Activated naive CD8-positive, alpha-beta T cell treated with anti-CD3 and anti-CD28 coated beads, Interleukin-2, amount 10 ng/mL, durations not matched to agents 7 days and 5 days (primary cell): Measurements from ENCODE around the gene ZNF180. TPM values are rescaled to one million over a fixed set of nuclear protein-coding genes. Genes with fewer than 3 reads are reported as not detected.
"Not testable (repeated sequence)": the region's sequence is repeated elsewhere in the genome, so short reads cannot be mapped to it uniquely, and the experiment has no call there.

Source experiments
- ATAC-seq: fragments of 150-1000 bp; cut with Tn5 transposase; one replicate; pipeline ENCODE4 v1.10.0; 2021; ENCODE audit warnings: low read depth, moderate library complexity
- POLR2A ChIA-PET: fragments of 350-600 bp; sonication (Branson Sonifier 250); formaldehyde crosslinking; loops from one replicate; lab custom pipeline; 2021; ENCODE audit warnings: antibody characterized with exemption; lab: Charles Lee
- DNase-seq: peaks from one replicate; pipeline ENCODE4 v3.0.0; 2021
- H3K27ac Mint-ChIP-seq: one replicate; pipeline ENCODE4 v1.8.0; 2022; ENCODE audit warnings: mild to moderate bottlenecking, mixed read lengths
- H3K27me3 Mint-ChIP-seq: one replicate; pipeline ENCODE4 v1.8.0; 2022; ENCODE audit warnings: mild to moderate bottlenecking, moderate library complexity, mixed read lengths
- H3K36me3 Mint-ChIP-seq: one replicate; pipeline ENCODE4 v1.8.0; 2021; ENCODE audit warnings: mild to moderate bottlenecking, mixed read lengths
- H3K4me1 Mint-ChIP-seq: one replicate; pipeline ENCODE4 v1.8.0; 2021; ENCODE audit warnings: mixed read lengths
- H3K4me3 Mint-ChIP-seq: one replicate; pipeline ENCODE4 v1.8.0; 2022; ENCODE audit warnings: mild to moderate bottlenecking, moderate library complexity, mixed read lengths
- H3K9me3 Mint-ChIP-seq: one replicate; pipeline ENCODE4 v1.8.0; 2021; ENCODE audit warnings: mixed read lengths
- total RNA-seq, 2 experiments: library from RNA; stranded (reverse); gene quantifications; one replicate each; pipeline ENCODE4 v1.2.3, GENCODE V29; 2021

The ZNF180 gene
- total RNA-seq, 2 experiments from 2014 or later: 15.4 to 16.4 TPM

GRCh38 chr19:44462600-44463286, 37.6 kb downstream of the ZNF180 start:
- H3K27ac Mint-ChIP-seq, DNase-seq, H3K27me3 Mint-ChIP-seq, ATAC-seq, H3K4me1 Mint-ChIP-seq, POLR2A ChIA-PET, H3K36me3 Mint-ChIP-seq, H3K4me3 Mint-ChIP-seq: not testable (repeated sequence)
- peaks cover 43% of the 10 kb centered on the region for H3K9me3 Mint-ChIP-seq

GRCh38 chr19:44456016-44456415, 44.3 kb downstream of the ZNF180 start:
- POLR2A ChIA-PET, H3K36me3 Mint-ChIP-seq, H3K4me3 Mint-ChIP-seq, H3K4me1 Mint-ChIP-seq, H3K27me3 Mint-ChIP-seq, H3K27ac Mint-ChIP-seq, DNase-seq, ATAC-seq: not testable (repeated sequence)
- peaks cover 37% of the 10 kb centered on the region for H3K9me3 Mint-ChIP-seq

DNA sequence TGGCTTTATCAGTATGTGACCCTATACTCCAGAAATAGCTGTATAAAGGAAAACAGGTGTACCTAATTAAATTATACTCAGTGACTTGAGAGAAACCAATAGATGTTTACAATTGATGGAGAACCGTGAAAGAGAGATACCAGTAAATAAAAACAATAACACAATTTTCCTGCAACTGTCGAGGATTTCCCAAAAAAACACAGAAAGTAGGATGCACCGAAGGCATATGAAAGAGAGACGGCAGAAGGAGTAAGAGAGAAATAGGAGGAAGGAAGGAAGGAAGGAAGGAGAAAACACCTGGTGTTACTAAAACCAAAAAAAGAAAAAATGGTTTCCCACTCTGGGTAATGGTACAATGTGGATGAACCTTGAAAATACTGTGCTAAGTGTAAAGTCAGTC, 45.2 kb downstream of the ZNF180 start:
- POLR2A ChIA-PET: no interaction called here
- DNase-seq (no peak), ATAC-seq (no peak)
- Mint-ChIP-seq H3K4me1 (no peaks in the 10 kb centered on the region), H3K4me3 (no peak overlapping the region), H3K27ac (no peak overlapping the region), H3K9me3 (peaks cover 39% of the 10 kb centered on the region), H3K27me3 (no peaks in the 10 kb centered on the region), H3K36me3 (peaks cover 2% of the 10 kb centered on the region)

- Mint-ChIP-seq H3K9me3 (peaks cover 40% of the 10 kb centered on the region), H3K27ac (no peak overlapping the region), H3K4me3 (no peak overlapping the region), H3K4me1 (peaks cover 7% of the 10 kb centered on the region), H3K36me3 (peaks cover 14% of the 10 kb centered on the region), H3K27me3 (no peaks in the 10 kb centered on the region)
- ATAC-seq (no peak), DNase-seq (no peak)
- POLR2A ChIA-PET: no interaction called here
These were observed 48.0 kb downstream of the ZNF180 start for GRCh38 chr19:44452367-44452766.

DNA sequence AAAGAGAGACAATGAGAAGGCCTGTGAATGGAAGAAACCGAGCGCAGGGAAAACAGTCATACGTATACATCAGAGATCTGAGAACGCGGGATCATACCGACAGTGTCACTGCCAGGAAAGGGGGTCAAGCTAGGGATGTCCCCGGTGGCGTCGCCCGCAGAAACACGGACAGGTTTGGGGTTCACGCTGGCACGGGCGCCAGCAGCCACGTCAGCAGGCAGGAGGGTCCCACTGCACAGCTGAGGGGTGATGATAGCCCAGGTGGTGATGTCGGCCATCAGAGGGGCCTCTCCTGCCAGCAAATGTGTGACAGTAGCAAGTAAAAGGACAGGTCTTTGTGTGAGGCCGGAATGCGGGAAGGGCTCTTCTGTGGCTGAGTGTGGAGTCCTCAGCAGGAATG, 48.6 kb downstream of the ZNF180 start:
- ATAC-seq (no peak), DNase-seq (no peak)
- Mint-ChIP-seq H3K4me1 (peaks cover 7% of the 10 kb centered on the region), H3K36me3 (peaks cover 17% of the 10 kb centered on the region), H3K27ac (no peak overlapping the region), H3K27me3 (no peaks in the 10 kb centered on the region), H3K9me3 (peaks cover 41% of the 10 kb centered on the region), H3K4me3 (no peak overlapping the region)
- POLR2A ChIA-PET: no interaction called here

DNA sequence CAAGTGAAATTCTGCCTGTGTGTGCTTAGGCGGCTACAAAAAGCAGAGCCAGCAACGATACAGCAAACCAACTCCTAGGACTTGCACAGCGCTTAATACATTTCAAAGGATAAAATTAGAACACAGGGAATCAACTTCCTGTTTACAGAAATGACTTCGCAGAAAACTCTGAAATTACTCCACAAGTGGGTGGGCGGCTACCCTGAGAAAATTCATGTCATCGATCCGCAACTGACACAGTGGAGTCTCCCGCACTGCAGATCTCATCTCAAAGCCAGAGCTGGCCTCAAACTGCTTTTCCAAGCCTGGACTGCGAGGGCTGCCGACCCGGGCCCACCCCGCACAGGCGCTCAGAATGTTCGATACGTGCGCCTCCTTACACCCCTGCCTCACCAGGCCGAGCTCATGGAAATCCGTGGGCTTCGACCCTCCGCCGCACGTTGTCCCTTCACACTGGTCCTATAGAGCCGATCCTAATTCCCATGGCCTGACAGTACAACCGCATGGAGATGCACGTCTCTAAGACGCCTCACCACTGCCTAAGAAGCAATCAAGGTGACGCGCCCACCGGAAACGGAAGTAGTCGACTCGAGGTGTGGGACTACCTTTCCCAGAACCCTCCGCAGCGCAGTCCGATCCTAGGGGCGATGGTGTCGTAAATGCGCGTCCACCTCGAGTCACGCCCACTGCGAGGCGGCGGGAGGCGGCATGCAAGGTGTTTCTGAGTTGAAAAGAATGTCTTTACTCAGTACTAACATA, 52.2 kb downstream of the ZNF180 start, which contains the start of gene ZNF229:
Gene ZNF229 (minus strand): TSS at position 557 of the 759 bp plus-strand sequence. CDS start 5,625 bp downstream, outside the sequence.
- POLR2A ChIA-PET: no interaction called here
- H3K36me3 Mint-ChIP-seq: peaks cover 38% of the 10 kb centered on the region
- H3K9me3 Mint-ChIP-seq: peaks cover 39% of the 10 kb centered on the region
- peaks cover 9% of the 10 kb centered on the region for H3K4me1 Mint-ChIP-seq
- ATAC-seq: peak; percentile 99
- H3K27ac Mint-ChIP-seq: peak within 1 kb of the TSS; percentile 94
- no peaks in the 10 kb centered on the region for H3K27me3 Mint-ChIP-seq
- peak; percentile 84 for DNase-seq
- peak within 1 kb of the TSS; percentile 96 for H3K4me3 Mint-ChIP-seq

DNA sequence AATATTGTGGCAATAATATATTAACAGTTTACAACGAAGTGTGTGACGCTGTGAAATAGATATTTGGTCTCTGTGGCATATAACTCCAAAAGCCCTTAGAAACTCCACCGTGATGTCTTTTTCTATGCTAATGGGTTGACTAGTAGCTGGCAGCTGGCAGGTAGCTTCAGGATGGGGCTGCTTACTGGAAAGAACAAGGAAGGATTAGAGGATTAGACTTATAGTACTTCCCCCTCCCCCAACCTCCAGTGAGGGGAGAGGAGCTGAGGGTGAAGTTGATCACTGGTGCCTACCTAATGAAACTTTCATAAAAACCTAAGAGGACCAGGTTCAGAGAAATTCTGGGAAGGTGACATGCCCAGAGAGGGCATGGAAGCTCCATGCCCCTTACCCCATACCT, 61.9 kb downstream of the ZNF180 start:
- H3K27me3 Mint-ChIP-seq: no peaks in the 10 kb centered on the region
- H3K9me3 Mint-ChIP-seq: peaks cover 33% of the 10 kb centered on the region
- no peak overlapping the region for H3K27ac Mint-ChIP-seq
- DNase-seq: no peak
- peaks cover 39% of the 10 kb centered on the region for H3K36me3 Mint-ChIP-seq
- POLR2A ChIA-PET: no interaction called here
- H3K4me1 Mint-ChIP-seq: peaks cover 1% of the 10 kb centered on the region
- ATAC-seq: no peak
- no peak overlapping the region for H3K4me3 Mint-ChIP-seq

GRCh38 chr19:44435441-44435840, 64.9 kb downstream of the ZNF180 start:
- H3K4me3 Mint-ChIP-seq: no peak overlapping the region
- POLR2A ChIA-PET: no interaction called here
- peaks cover 1% of the 10 kb centered on the region for H3K4me1 Mint-ChIP-seq
- H3K27ac Mint-ChIP-seq: no peak overlapping the region
- peaks cover 32% of the 10 kb centered on the region for H3K9me3 Mint-ChIP-seq
- no peak for ATAC-seq
- H3K36me3 Mint-ChIP-seq: peaks cover 43% of the 10 kb centered on the region
- no peak for DNase-seq
- H3K27me3 Mint-ChIP-seq: no peaks in the 10 kb centered on the region

DNA sequence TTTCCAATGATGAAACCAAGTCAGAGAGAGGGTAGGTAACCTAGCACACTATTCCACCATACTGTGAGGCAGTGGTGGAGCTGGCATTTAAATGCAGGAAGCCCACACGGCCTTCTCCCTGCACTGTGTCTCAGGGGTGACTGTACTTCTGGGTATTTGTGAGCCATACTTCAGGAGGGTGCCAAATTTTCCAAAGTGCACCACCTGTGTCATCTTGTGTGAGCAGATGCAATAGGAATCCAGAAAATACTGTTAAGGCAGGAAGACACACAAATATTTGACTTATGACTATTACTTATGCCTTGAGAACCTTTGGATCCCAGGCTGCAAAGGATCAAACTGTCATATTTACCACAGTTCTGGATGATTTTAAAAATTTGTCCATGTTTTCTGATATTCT, 69.4 kb downstream of the ZNF180 start:
- no peaks in the 10 kb centered on the region for H3K27me3 Mint-ChIP-seq
- H3K27ac Mint-ChIP-seq: no peak overlapping the region
- DNase-seq (no peak), ATAC-seq (no peak)
- H3K4me3 Mint-ChIP-seq: no peak overlapping the region
- POLR2A ChIA-PET: no interaction called here
- H3K4me1 Mint-ChIP-seq: no peaks in the 10 kb centered on the region
- peaks cover 42% of the 10 kb centered on the region for H3K36me3 Mint-ChIP-seq
- H3K9me3 Mint-ChIP-seq: peaks cover 38% of the 10 kb centered on the region

Other genes starting within 250 kb of the ZNF180 start
- 1 to 10 TPM; 1.0 to 1.6 TPM for gene ZNF233, start 240.6 kb downstream of the ZNF180 start, total RNA-seq
- 1 to 10 TPM; 8.8 to 9.4 TPM for gene ZNF235, start 195.5 kb downstream of the ZNF180 start, total RNA-seq
- under 1 TPM; 0.28 to 0.30 TPM for gene ZNF112, start 143.8 kb downstream of the ZNF180 start, total RNA-seq
- gene ZNF285, start 98.9 kb downstream of the ZNF180 start, total RNA-seq: 1 to 10 TPM; 3.3 to 3.9 TPM
- gene ZNF229, start 52.0 kb downstream of the ZNF180 start, total RNA-seq: 1 to 10 TPM; 2.6 to 3.0 TPM
- not detected for gene CEACAM20, start 29.2 kb upstream of the ZNF180 start, total RNA-seq
- not detected for gene IGSF23, start 113.0 kb upstream of the ZNF180 start, total RNA-seq
- 1 to 10 TPM; 3.5 to 4.2 TPM for gene PVR, start 143.4 kb upstream of the ZNF180 start, total RNA-seq
- gene CEACAM19, start 171.0 kb upstream of the ZNF180 start, total RNA-seq: under 1 TPM in 1 of 2 experiments, not detected in 1; 0.40 TPM
- not detected for gene CEACAM16, start 198.6 kb upstream of the ZNF180 start, total RNA-seq
- gene BCL3, start 248.2 kb upstream of the ZNF180 start, total RNA-seq: 10 to 100 TPM; 25.0 to 28.8 TPM